H1 (cell line): Measurements from ENCODE around the gene CASTOR1. TPM values are rescaled to one million over a fixed set of nuclear protein-coding genes. Genes with fewer than 3 reads are reported as not detected.

Experiments
- CTCF ChIA-PET: fragments of 300-600 bp; sonication (Branson Sonifier 250); formaldehyde crosslinking; loops from one replicate; lab custom pipeline; 2021; ENCODE audit not compliant: partially characterized antibody; lab: Charles Lee
- POLR2A ChIA-PET: fragments of 300-600 bp; sonication (Branson Sonifier 250); formaldehyde crosslinking; loops from one replicate; lab custom pipeline; 2021; ENCODE audit warnings: inconsistent platforms; ENCODE audit not compliant: partially characterized antibody; lab: Charles Lee
- DNase-seq, 2 experiments: peaks; one replicate each; pipeline versions ENCODE4 v3.0.0 to v3.0.0-alpha.2; 2010 to 2022; ENCODE audit warnings: low spot score in 2 of 2, low read depth in 1 of 2, mixed read lengths in 1 of 2
- FAIRE-seq: peaks from 2 replicates; lab custom pipeline; 2011; peaks lifted over from hg19 to GRCh38; lab: Jason Lieb, UNC
- H2AFZ ChIP-seq: 2 replicates; pipeline ENCODE4 v1.8.1; 2012; ENCODE audit warnings: low read length, inconsistent platforms
- H2AK5ac ChIP-seq: 2 replicates; pipeline ENCODE4 v1.6.1; 2013; ENCODE audit warnings: low read depth, low read length
- H2BK120ac ChIP-seq: replicated peaks from 2 replicates; pipeline ENCODE3; 2013; ENCODE audit warnings: low read depth, low read length, inconsistent platforms
- H2BK12ac ChIP-seq: 2 replicates; pipeline ENCODE4 v1.6.1; 2013; ENCODE audit warnings: low read depth, low read length
- H2BK15ac ChIP-seq: 2 replicates; pipeline ENCODE4 v1.6.1; 2013; ENCODE audit warnings: low read length
- H2BK20ac ChIP-seq: 2 replicates; pipeline ENCODE4 v1.6.1; 2013; ENCODE audit warnings: low read length
- H2BK5ac ChIP-seq: 2 replicates; pipeline ENCODE4 v1.6.1; 2013; ENCODE audit warnings: low read depth, low read length
- H3K14ac ChIP-seq: 2 replicates; pipeline ENCODE4 v1.6.1; 2013; ENCODE audit warnings: inconsistent platforms; ENCODE audit not compliant: insufficient read length
- H3K18ac ChIP-seq: 2 replicates; pipeline ENCODE4 v1.6.1; 2013; ENCODE audit warnings: low read length; ENCODE audit errors: extremely low read depth
- H3K23ac ChIP-seq: 2 replicates; pipeline ENCODE4 v1.6.1; 2013; ENCODE audit warnings: inconsistent platforms; ENCODE audit not compliant: insufficient read length
- H3K23me2 ChIP-seq: 2 replicates; pipeline ENCODE4 v1.6.1; 2013; ENCODE audit warnings: low read depth, low read length
- H3K27ac ChIP-seq: 2 replicates; pipeline ENCODE4 v1.6.1; 2011; ENCODE audit warnings: low read depth, low read length, inconsistent platforms
- H3K27me3 ChIP-seq, 4 experiments: replicated peaks in 1 of 4; 1 replicate in 1 of 4; 2 replicates in 3 of 4; pipeline versions ENCODE4 v1.6.1 to v1.8.1; 2011 to 2013; ENCODE audit warnings: low read length in 3 of 4, mild to moderate bottlenecking in 3 of 4, inconsistent platforms in 2 of 4, mixed read lengths in 2 of 4, moderate library complexity in 1 of 4; ENCODE audit not compliant: control insufficient read depth in 3 of 4, insufficient read depth in 3 of 4; ENCODE audit errors: extremely low read depth in 1 of 4
- H3K36me3 ChIP-seq, 4 experiments: 2 replicates each; pipeline versions ENCODE4 v1.6.1 to v1.8.1; 2011 to 2013; ENCODE audit warnings: mild to moderate bottlenecking in 4 of 4, low read length in 3 of 4, moderate library complexity in 2 of 4, control low read depth in 1 of 4, inconsistent platforms in 1 of 4; ENCODE audit not compliant: insufficient read depth in 4 of 4, control insufficient read depth in 2 of 4
- H3K4ac ChIP-seq: replicated peaks from 2 replicates; pipeline ENCODE3; 2013; ENCODE audit warnings: low read length, low read depth, mixed read lengths, inconsistent platforms; ENCODE audit not compliant: insufficient read length
- H3K4me1 ChIP-seq, 4 experiments: replicated peaks in 1 of 4; 1 replicate in 1 of 4; 2 replicates in 3 of 4; pipeline versions ENCODE4 v1.6.1 to v1.8.1; 2011 to 2013; ENCODE audit warnings: low read length in 3 of 4, inconsistent platforms in 2 of 4, mixed read lengths in 1 of 4; ENCODE audit not compliant: insufficient read depth in 4 of 4, control insufficient read depth in 3 of 4
- H3K4me2 ChIP-seq, 2 experiments: 2 replicates each; pipeline versions ENCODE4 v1.6.1 to v1.8.1; 2011 to 2013; ENCODE audit warnings: low read depth in 2 of 2, low read length in 2 of 2, control low read depth in 1 of 2, inconsistent platforms in 1 of 2, mild to moderate bottlenecking in 1 of 2; ENCODE audit not compliant: insufficient read depth in 1 of 2
- H3K4me3 ChIP-seq, 4 experiments: fragments of 200-600, 300-600 bp in 1 of 4; sonication (generic), shearing (Covaris generic), sonication (Bioruptor Twin) in 1 of 4; 2 replicates each; pipeline versions ENCODE4 v1.5.1 to v1.8.1; 2011 to 2016; ENCODE audit warnings: low read length in 4 of 4, low read depth in 3 of 4, control low read depth in 2 of 4, inconsistent platforms in 2 of 4, mild to moderate bottlenecking in 2 of 4, mixed read lengths in 1 of 4, moderate library complexity in 1 of 4; ENCODE audit not compliant: insufficient read depth in 2 of 4; ENCODE audit errors: extremely low read depth in 1 of 4
- H3K56ac ChIP-seq: replicated peaks from 2 replicates; pipeline ENCODE3; 2013; ENCODE audit warnings: low read depth, mild to moderate bottlenecking, mixed read lengths, low read length, inconsistent platforms; ENCODE audit not compliant: insufficient read length
- H3K79me1 ChIP-seq: 2 replicates; pipeline ENCODE4 v1.6.1; 2013; ENCODE audit warnings: low read depth, low read length, control low read depth
- H3K79me2 ChIP-seq, 2 experiments: 2 replicates each; pipeline versions ENCODE4 v1.6.1 to v1.8.1; 2012 to 2013; ENCODE audit warnings: low read length in 2 of 2, mild to moderate bottlenecking in 2 of 2, inconsistent platforms in 1 of 2; ENCODE audit not compliant: insufficient read depth in 2 of 2, control insufficient read depth in 1 of 2
- H3K9ac ChIP-seq, 4 experiments: replicated peaks in 1 of 4; 1 replicate in 1 of 4; 2 replicates in 3 of 4; pipeline versions ENCODE4 v1.6.1 to v1.8.1; 2011 to 2013; ENCODE audit warnings: low read depth in 3 of 4, low read length in 3 of 4, control low read depth in 2 of 4, mild to moderate bottlenecking in 2 of 4, moderate library complexity in 2 of 4, inconsistent platforms in 1 of 4; ENCODE audit errors: extremely low read depth in 1 of 4
- H3K9me3 ChIP-seq, 2 experiments: 2 replicates each; pipeline versions ENCODE4 v1.6.1 to v1.8.1; 2012 to 2013; ENCODE audit warnings: mild to moderate bottlenecking in 2 of 2, moderate library complexity in 2 of 2, control low read depth in 1 of 2, inconsistent platforms in 1 of 2, low read depth in 1 of 2, low read length in 1 of 2, mixed read lengths in 1 of 2; ENCODE audit not compliant: insufficient read depth in 2 of 2
- H4K20me1 ChIP-seq, 2 experiments: replicated peaks in 1 of 2; 2 replicates each; pipeline versions ENCODE3 to v1.8.1; 2011 to 2013; ENCODE audit warnings: inconsistent platforms in 2 of 2, low read length in 2 of 2, mild to moderate bottlenecking in 1 of 2; ENCODE audit not compliant: insufficient read depth in 2 of 2, control insufficient read depth in 1 of 2
- H4K5ac ChIP-seq: 2 replicates; pipeline ENCODE4 v1.6.1; 2013; ENCODE audit warnings: low read length, low read depth, mixed read lengths, inconsistent platforms; ENCODE audit not compliant: insufficient read length
- H4K8ac ChIP-seq: 2 replicates; pipeline ENCODE4 v1.8.0; 2013; ENCODE audit warnings: mild to moderate bottlenecking, moderate library complexity, low read length, inconsistent platforms; ENCODE audit not compliant: insufficient read depth; ENCODE audit errors: extremely low read depth
- H4K91ac ChIP-seq: replicated peaks from 2 replicates; pipeline ENCODE3; 2013; ENCODE audit warnings: low read length, mixed read lengths, inconsistent platforms; ENCODE audit not compliant: insufficient read length
- KDM1A ChIP-seq: fragments of 200-600, 300-600 bp; sonication (generic); IDR thresholded peaks from 2 replicates; pipeline ENCODE4 v1.7.1; 2016; ENCODE audit warnings: mild to moderate bottlenecking, low read length, borderline replicate concordance
- TCF12 ChIP-seq: IDR thresholded peaks from 2 replicates; pipeline ENCODE4 v1.6.1; 2011; ENCODE audit warnings: low read depth, mild to moderate bottlenecking, low read length
- WGBS, 2 experiments: shearing (Covaris generic) in 1 of 2; methylation state at CpG; one replicate each; pipeline versions ENCODE4 v1.1.6 to v1.1.7; 2013 to 2015; ENCODE audit warnings: low lambda C conversion rate in 2 of 2, mixed read lengths in 2 of 2, inconsistent platforms in 1 of 2, low coverage in 1 of 2, missing lambda C conversion rate in 1 of 2; ENCODE audit not compliant: insufficient replicate concordance in 2 of 2, insufficient coverage in 1 of 2, insufficient read length in 1 of 2; ENCODE audit errors: extremely low coverage in 1 of 2, missing lambda C conversion rate in 1 of 2; 5-methylcytosine and 5-hydroxymethylcytosine counted together
- polyA plus RNA-seq, 7 experiments: library from polyadenylated mRNA; depleted of rRNA in 3 of 7; stranded (reverse) in 5 of 7; unstranded in 2 of 7; fragments of >200 nt in 5 of 7; fragments of 200-250 nt in 2 of 7; gene quantifications; 1 replicate in 5 of 7; 2 replicates in 1 of 7; 4 replicates in 1 of 7; pipeline versions ENCODE4 v1.2.1 to v1.2.3, GENCODE V29; 2011 to 2013; ENCODE audit warnings: missing spikeins in 2 of 7, mixed read lengths in 2 of 7
- total RNA-seq: library from RNA; stranded (reverse); fragmentation: NEBNext Ultra II Directional; extraction: Animal tissue kit (Norgen Biotek cat#: 25700); gene quantifications from 2 replicates; pipeline ENCODE4 v1.2.1, GENCODE V29; 2021

Gene CASTOR1
- total and polyA plus RNA-seq, 2 of the 8 experiments (the other 6 are each of a cell fraction or from before 2014, with no cell fraction given) = 10.3 to 36.0 TPM

GRCh38 chr22:30296833-30297232 is 7.5 kb upstream of the CASTOR1 start:
- no peaks in the 10 kb centered on the region for H4K20me1 ChIP-seq

More at GRCh38 chr22:30296833-30297232, 7.5 kb upstream of the CASTOR1 start:
- H3K23me2 ChIP-seq = no peaks in the 10 kb centered on the region
- no peak overlapping the region for H4K91ac ChIP-seq
- no peak overlapping the region for H3K4me3 ChIP-seq
- no peak overlapping the region for H4K8ac ChIP-seq
- H3K9me3 ChIP-seq = no peaks in the 10 kb centered on the region
- H2AK5ac ChIP-seq = no peak overlapping the region
- no peak overlapping the region for H3K18ac ChIP-seq
- 85% methylated on average over 3 of the region's 3 CpGs; no CpG with 5 or more reads in 1 of the 2 experiments for WGBS, 2 experiments
- ChIA-PET POLR2A (no interaction called here), CTCF (interaction anchor here (0.8 to 5.7 kb wide), 8 partner anchors 8 to 34 kb away, joined by 3 to 31 read pairs (median 4); partner anchors contain the start of genes CASTOR1 and TBC1D10A)
- H2BK15ac ChIP-seq = no peak overlapping the region
- no peaks in the 10 kb centered on the region; a peak in 1 of 7 replicates for H3K4me1 ChIP-seq
- DNase-seq (no peak), FAIRE-seq (no peak)
- no peak overlapping the region for H3K9ac ChIP-seq
- H3K56ac ChIP-seq = no peak overlapping the region
- no peaks in the 10 kb centered on the region for H3K27me3 ChIP-seq
- no peak overlapping the region for H3K23ac ChIP-seq
- H3K4me2 ChIP-seq = no peak overlapping the region
- H4K5ac ChIP-seq = no peak overlapping the region
- TF ChIP-seq KDM1A (no peak), TCF12 (no peak)
- H3K4ac ChIP-seq = no peak overlapping the region
- H2BK5ac ChIP-seq = no peak overlapping the region
- H3K14ac ChIP-seq = no peak overlapping the region
- no peaks in the 10 kb centered on the region for H3K79me1 ChIP-seq
- no peaks in the 10 kb centered on the region for H3K79me2 ChIP-seq
- no peak overlapping the region for H3K27ac ChIP-seq
- no peak overlapping the region for H2BK120ac ChIP-seq
- no peaks in the 10 kb centered on the region for H3K36me3 ChIP-seq
- H2BK12ac ChIP-seq = no peak overlapping the region
- H2BK20ac ChIP-seq = no peak overlapping the region
- H2AFZ ChIP-seq = no peak overlapping the region
